GM12892 (cell line): ENCODE results near the gene ZFYVE28.

ENCODE experiments used
- DNase-seq: peaks from one replicate; pipeline ENCODE4 v3.0.0; 2011; ENCODE audit not compliant: insufficient read length
- FAIRE-seq: peaks from 2 replicates; lab custom pipeline; 2011; peaks lifted over from hg19 to GRCh38; lab: Jason Lieb, UNC
- POLR2A ChIP-seq: IDR thresholded peaks from 2 replicates; pipeline ENCODE4 v1.6.1; 2011; ENCODE audit warnings: low read depth, low read length, control low read depth
- POLR2AphosphoS5 ChIP-seq: IDR thresholded peaks from 2 replicates; pipeline ENCODE4 v1.6.1; 2011; ENCODE audit warnings: low read depth, low read length, control low read depth
- TAF1 ChIP-seq: IDR thresholded peaks from 2 replicates; pipeline ENCODE4 v1.6.1; 2011; ENCODE audit warnings: low read depth, mild to moderate bottlenecking, control low read depth, low read length, borderline replicate concordance

Gene ZFYVE28

GRCh38 chr4:2443061-2443730 is 24.8 kb upstream of the ZFYVE28 start:
- no peak for FAIRE-seq
- no peak for DNase-seq
- TF ChIP-seq TAF1 (no peak), POLR2AphosphoS5 (no peak), POLR2A (no peak)

DNA sequence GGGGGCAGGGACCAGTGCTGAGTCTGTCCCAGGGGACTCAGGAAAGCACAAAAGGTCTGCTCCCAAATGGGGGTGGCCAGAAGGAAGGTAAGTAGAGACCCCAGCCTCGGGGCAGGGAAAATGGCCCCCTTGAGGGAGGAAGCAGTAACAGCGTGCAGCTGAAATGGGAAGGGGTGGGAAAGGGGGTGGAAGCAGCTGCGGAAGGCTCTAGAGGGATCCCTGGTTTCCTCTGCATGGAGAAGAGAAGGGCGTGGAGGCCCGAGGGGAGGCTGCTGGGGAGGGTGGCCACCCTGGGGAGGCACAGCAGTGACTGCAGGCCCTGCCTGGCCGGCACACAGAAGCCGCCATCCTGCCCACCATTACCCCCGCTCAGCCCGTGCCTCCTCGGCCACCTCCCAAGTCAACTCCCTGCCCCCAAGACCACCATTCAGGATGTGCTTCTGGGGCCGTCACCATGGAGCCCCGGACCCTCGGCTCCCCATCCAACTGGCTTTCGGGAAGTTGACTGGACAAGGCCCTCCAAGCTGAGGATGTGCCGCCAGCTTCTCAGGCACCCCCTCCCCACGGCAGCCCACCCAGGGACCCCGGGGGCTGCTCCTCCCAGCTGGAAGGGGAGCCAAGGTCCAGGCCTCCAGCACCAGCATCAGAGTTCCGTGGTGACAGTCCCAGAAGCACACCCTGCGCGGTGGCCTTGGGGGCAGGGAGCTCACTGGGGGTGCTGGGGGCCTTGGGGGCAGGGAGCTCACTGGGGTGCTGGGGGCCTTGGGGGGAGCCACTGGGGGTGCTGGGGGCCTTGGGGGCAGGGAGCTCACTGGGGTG is 23.9 kb upstream of the ZFYVE28 start:
- FAIRE-seq (no peak), DNase-seq (no peak)
- TF ChIP-seq TAF1: no peak
- no peak for TF ChIP-seq POLR2A
- TF ChIP-seq POLR2AphosphoS5: no peak

- no peak for TF ChIP-seq TAF1
- no peak for TF ChIP-seq POLR2AphosphoS5
- DNase-seq (peak; percentile 97), FAIRE-seq (peak; percentile 95)
Measured at GRCh38 chr4:2441393-2442174, 23.1 kb upstream of the ZFYVE28 start.

DNA sequence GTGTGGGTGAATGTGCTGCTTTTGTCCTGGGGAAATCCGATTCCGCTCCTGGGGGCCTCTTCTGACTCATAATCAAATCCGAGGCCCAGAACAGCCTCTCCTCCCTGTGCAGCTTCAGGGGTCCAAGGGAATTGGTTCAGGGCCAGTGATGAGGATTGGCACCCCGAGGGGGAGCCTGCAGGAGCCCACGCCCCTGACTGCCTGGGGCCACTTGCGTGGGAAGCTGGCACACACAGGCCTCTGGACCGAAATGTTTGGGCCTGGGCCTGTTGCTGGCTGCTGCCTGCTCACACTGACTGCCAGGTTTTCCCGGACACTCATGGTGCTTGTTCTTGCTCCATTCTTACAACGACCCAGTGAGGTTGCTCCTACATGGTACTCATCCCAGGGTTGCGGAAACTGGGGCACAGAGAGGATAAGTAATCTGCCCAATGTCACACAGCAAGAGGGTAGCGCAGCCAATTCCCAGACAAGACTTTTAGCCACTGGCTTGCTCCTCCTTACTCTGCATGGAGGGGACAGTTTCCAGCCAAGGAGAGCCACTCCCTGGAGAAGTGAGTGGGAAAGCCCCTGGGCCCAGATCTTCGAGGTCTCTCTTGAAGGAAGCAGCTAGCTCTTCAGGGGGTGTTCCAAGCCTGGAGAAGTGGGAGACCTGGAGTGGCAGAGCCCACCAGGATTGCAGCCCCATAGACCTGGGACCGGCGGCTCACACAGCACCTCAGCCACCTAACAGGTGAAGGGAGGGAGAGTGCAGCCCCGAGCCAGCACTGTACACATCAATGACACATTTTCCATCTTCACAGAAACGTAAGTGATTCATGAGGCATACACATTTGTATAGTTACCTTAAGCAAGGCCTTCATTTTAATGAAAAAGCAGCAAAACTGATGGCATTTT is 20.6 kb upstream of the ZFYVE28 start:
- FAIRE-seq (no peak), DNase-seq (no peak)
- TF ChIP-seq POLR2A (no peak), TAF1 (no peak), POLR2AphosphoS5 (no peak)

DNA sequence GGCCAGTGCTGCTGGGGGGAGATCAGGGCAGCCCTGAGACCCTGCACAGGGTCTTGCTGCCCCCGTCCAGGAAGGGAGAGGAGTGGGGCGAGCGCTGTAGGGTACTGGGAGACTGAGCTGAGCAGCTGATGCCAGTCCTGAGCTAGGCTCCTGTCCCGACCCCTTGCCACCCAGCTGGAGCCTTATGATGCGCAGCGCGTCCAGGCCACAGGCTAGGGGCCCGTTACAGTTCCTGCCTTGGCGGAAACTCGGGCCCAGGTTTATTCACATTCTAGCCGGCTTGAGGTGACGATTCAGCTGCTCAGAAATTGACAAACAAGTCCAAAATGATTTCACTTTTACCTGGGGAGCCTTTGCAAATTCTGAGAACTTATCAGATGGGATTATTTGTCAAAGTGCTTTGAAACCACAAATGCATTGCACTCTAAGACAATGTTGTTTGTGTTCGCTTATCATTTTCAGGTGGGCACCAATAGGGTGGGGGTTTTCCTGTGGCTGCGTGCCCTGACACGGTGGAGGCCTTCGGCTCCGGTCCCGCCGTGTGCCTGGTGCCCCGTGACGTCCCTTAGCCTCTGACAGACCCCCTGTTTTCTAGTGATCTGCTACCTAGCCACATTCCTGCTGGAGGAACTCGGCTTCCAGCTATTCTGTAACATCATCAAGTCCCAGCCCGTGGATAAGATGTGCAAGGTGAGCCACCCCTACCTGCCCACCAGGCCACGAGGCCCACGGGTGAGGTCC is 19.2 kb upstream of the ZFYVE28 start:
- TF ChIP-seq POLR2A (no peak), POLR2AphosphoS5 (no peak), TAF1 (no peak)
- DNase-seq (no peak), FAIRE-seq (no peak)

DNA sequence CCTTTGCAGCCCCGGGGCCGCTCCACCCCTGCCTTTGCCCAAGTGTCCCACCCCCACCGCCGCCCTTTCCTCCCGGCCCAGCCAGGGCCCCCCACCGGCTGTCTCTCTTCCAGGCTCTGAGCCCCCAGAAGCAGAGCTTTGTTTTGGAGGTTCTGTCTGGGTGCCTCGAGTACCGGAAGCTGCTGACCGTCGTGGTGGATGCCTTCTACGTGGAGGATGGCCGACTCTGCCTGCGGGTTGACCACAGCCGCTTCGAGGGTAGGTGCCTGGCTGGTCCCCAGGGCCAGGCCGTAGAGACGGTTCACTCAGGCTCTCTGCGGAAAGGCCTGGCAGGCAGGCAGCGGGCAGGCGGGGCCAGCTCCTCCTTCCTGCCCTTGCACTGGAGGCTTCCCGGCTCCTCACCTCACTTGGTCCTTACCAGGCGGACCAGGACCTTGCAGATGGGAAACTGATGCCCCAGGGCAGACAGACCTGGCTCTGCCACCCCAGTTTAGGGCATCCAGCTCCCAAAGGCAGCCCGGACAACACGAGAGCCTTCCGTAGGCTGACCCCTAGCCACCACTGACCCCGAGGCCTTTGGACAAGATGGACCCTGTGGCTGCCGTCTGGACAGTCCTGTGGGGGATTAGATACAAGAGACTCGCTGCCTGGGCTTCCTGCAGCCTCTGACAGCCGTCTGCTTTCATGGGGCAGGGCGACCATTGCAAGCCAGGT is 18.5 kb upstream of the ZFYVE28 start:
- TF ChIP-seq POLR2A (no peak), POLR2AphosphoS5 (no peak), TAF1 (no peak)
- DNase-seq: no peak
- FAIRE-seq: no peak

DNA sequence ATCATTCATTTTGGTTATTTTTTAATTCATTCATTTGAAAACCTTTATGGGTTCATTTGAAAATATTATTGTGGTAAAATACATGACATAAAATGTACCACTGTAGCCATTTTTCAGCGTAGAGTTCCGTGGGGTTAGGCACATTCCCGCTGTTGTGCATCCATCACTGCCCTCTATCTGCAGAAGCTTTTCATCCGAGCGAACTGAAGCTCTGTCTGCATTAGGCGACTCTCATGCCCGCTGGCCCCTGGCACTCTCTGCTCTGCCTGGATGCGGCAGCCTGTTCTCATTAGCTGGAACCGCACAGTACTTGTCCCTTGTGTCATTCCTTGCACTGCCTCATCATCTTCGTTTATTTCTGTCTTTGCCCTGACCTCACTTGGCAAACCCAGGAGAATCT is 17.9 kb upstream of the ZFYVE28 start:
- TF ChIP-seq TAF1 (no peak), POLR2AphosphoS5 (no peak), POLR2A (no peak)
- DNase-seq: no peak
- FAIRE-seq: no peak

DNA sequence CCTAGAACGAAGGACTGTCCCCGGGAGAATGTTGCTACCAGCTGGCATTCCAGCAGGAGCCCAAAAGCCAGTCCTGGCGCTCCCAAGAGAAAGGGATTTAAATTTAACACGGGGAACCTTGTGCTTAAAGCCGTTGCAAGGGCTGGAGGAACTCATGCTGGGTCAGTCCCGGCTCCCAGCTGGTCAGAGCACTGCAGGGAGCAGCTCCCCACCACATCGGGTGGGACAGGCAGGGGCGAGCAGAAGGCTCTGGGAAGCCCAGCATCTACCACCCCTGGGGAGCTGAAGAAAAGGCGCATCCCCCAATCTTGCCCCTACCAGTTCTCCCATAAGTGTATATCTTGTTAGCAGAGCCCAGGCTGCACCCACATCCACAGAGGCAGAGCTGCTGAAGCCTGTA is 16.0 kb upstream of the ZFYVE28 start:
- no peak for FAIRE-seq
- no peak for DNase-seq
- TF ChIP-seq TAF1 (no peak), POLR2A (no peak), POLR2AphosphoS5 (no peak)

DNA sequence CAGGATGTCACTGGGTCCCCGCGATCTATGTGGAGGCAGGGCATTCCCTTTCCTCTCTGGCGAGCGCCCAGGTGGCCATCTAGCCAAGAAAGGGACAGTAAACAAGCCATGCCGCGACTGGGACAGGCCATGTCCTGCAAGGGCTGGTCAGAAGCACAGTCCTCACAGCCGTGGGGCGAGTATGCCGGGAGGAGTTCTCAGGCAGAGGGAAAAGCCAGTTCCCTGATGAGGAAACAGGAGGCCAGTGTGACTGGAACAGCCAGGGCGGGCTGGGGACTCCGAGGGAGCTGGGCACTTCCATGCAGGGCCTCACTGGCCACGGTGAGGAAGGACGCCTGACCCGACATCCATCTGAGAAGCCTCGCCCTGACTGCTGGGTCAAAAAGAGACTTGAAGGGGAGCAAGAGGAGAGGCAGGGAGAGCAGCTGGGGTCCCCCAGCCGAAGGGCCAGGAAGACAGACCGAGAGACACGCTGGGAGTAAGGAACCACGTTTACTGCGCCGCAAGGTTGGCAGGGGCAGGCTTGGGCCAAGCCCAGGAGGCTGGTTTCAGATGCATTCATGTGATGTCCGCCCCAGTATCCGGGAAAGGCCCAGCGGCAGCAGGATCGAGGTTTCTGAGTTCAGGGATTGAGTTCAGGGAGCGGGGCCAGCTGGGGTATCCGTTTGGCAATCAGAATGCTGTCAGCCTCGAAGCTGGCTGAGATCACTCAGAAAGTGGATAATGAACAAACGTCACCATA is 15.3 kb upstream of the ZFYVE28 start:
- FAIRE-seq: no peak

More for the DNA sequence above, 15.3 kb upstream of the ZFYVE28 start:
- TF ChIP-seq TAF1: no peak
- no peak for DNase-seq
